NB4 (cell line): Measurements from ENCODE around the gene TGFBR2.

Experiments used
- DNase-seq: peaks from one replicate; pipeline ENCODE4 v3.0.0; 2010; ENCODE audit warnings: low read depth
- H3K4me3 ChIP-seq: one replicate; pipeline ENCODE4 v1.5.1; 2011; ENCODE audit warnings: mild to moderate bottlenecking, low read depth, low read length, moderate library complexity
- CTCF ChIP-seq: IDR thresholded peaks from one replicate; pipeline ENCODE4 v1.5.1; 2012; ENCODE audit warnings: low read depth, low read length
- MYC ChIP-seq: IDR thresholded peaks from 2 replicates; pipeline ENCODE4 v1.6.1; 2011; ENCODE audit warnings: low read depth, low read length
- POLR2A ChIP-seq: IDR thresholded peaks from 2 replicates; pipeline ENCODE4 v1.6.1; 2011; ENCODE audit warnings: mild to moderate bottlenecking; ENCODE audit not compliant: insufficient read length; ENCODE audit errors: extremely low read depth
- TF ChIP-seq, protein P1 (sequence below): IDR thresholded peaks from 2 replicates; pipeline ENCODE4 v1.6.1; 2011; ENCODE audit warnings: low read depth, low read length

The TGFBR2 gene

DNA sequence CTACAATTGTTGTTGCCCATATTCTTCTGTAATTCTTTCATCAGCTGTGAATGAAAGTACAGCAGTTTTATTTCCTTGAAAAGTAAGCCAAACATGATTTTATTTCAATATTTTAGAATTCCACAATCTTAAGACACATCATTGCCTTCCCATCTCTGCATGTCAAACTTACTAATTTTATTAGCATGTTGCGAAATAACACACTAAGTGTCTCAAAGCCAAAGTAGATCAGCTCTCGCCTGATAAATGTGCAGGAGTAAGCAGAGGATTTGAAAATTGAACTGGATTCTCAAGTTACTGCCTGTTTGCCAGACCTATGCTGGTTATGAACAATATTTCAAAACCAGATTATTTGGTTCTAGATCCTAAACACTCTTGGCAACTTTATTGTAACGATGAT is 25.7 kb downstream of the TGFBR2 start:
- no peak overlapping the region for H3K4me3 ChIP-seq
- TF ChIP-seq POLR2A (no peak), CTCF (no peak), MYC (no peak)
- TF ChIP-seq, protein P1, sequence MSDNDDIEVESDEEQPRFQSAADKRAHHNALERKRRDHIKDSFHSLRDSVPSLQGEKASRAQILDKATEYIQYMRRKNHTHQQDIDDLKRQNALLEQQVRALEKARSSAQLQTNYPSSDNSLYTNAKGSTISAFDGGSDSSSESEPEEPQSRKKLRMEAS = no peak
- peak; percentile 59 for DNase-seq

DNA sequence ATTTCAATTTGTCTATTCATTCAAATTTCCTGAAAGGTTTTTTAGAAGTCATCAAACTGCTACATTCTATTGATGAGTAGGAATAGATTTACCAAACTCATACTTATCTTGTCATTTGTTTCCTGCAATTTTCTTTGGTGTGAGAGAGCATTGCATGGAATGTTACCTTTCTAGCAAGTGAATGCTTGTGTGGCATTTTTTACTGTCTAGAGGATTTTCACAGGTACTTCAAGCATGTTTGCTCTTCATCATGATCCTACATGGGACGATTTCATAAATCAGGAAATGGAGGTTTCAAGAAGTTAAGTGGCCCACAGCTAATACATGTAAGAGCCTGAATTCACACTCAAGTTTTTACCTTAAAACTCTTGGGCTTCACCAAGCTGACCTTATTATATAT is 26.1 kb downstream of the TGFBR2 start:
- H3K4me3 ChIP-seq = no peak overlapping the region
- TF ChIP-seq POLR2A (no peak), MYC (no peak), CTCF (no peak)
- TF ChIP-seq, protein P1 = no peak
- no peak for DNase-seq

DNA sequence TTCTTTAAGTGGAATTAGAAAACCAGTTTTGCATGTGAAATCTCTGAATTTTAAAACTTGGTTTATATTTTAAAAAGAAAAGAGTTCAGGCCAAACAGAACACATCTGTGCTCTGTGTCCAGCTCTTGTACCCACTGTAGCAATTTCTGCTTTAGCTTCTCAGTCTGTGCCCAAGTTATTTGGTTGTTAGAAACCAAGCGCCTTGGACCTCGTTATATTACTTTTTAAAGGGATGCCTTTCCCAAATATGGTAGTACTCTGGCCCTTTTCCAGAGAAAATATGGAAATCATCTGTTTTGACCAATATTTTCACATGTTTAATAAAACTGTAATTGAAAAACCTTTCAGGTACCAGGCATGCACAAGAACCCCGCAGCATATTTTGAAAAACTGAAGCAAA is 27.3 kb downstream of the TGFBR2 start:
- DNase-seq = no peak
- TF ChIP-seq CTCF (no peak), POLR2A (no peak), MYC (no peak)
- TF ChIP-seq, protein P1 = no peak
- no peak overlapping the region for H3K4me3 ChIP-seq

- no peak overlapping the region for H3K4me3 ChIP-seq
- no peak for DNase-seq
- TF ChIP-seq POLR2A (no peak), MYC (no peak), CTCF (no peak)
- TF ChIP-seq, protein P1 = no peak
Observed at GRCh38 chr3:30634761-30635735, 28.6 kb downstream of the TGFBR2 start.

DNA sequence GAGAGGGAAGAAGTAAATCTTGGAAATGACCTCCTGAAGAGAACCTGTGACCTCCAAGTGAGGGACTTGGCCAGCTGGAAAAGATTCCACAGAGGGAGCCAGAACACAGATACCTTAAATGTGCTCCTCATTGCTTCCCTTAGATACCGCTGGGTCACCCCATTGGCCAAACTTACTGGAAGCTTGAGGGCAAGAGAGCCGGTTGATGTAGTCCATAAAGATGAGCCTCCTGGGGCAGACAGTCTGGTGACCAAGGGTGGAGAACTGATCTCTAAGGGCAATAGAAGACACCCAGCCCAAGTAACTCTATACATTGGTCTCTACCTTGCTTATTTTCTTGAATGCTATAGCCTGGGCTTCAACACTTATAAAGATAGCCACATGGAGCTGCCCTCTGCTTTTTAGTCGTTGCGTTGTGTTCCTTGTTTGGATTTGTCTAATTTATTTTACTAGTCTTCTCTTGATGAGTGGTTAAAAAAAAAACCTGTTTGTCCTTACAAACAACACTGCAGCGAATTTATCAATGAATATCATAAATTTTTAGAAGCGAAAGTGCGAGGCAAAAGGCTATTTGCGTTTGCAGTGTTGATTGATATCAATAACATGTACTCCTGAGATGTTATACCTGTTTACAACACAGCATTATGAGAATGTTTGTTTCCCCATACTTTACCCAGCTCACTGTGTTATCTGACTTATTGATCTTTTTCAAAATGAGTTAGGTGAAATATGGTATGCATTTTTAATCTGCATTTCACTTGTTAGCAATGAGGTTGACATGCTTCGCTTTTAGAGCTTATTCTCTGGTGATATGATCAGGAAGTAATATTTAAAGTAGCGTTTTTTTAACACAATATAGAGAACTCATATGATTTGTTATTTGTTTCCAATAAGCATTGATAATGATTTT is 31.2 kb downstream of the TGFBR2 start:
- no peak for TF ChIP-seq MYC
- no peak overlapping the region for H3K4me3 ChIP-seq
- DNase-seq = no peak
